SKM-1 (cell line): ENCODE results near the gene PHF1.
"Not testable (repeated sequence)": the region's sequence is repeated elsewhere in the genome, so short reads cannot be mapped to it uniquely, and the experiment has no call there.

Experiments used
- DNase-seq: peaks from one replicate; lab custom pipeline; 2025; ENCODE audit not compliant: unreplicated experiment; lab: John Stamatoyannopoulos, UW

The PHF1 gene

GRCh38 chr6:33391278-33391921 is 19.4 kb upstream of the PHF1 start, which contains the start of gene KIFC1:
Gene KIFC1 (plus strand): TSS chr6:33391823. CDS start chr6:33391986, 163 bp downstream.
- peak; percentile 98 for DNase-seq

GRCh38 chr6:33391922-33392594 is 18.8 kb upstream of the PHF1 start:
- no peak for DNase-seq

- no peak for DNase-seq
These were observed 18.2 kb upstream of the PHF1 start for GRCh38 chr6:33392595-33392948.

- DNase-seq, result no peak
These were observed 17.8 kb upstream of the PHF1 start for GRCh38 chr6:33392979-33393378.

GRCh38 chr6:33397541-33397940 is 13.3 kb upstream of the PHF1 start:
- no peak for DNase-seq

GRCh38 chr6:33398601-33399000 is 12.2 kb upstream of the PHF1 start:
- DNase-seq, result not testable (repeated sequence)

GRCh38 chr6:33399881-33400280 is 10.9 kb upstream of the PHF1 start:
- DNase-seq, result not testable (repeated sequence)

GRCh38 chr6:33404884-33405283 is 5.9 kb upstream of the PHF1 start:
- no peak for DNase-seq

- DNase-seq, result no peak
These were observed 5.4 kb upstream of the PHF1 start for GRCh38 chr6:33405386-33405940.

- DNase-seq, result no peak
These were observed 4.7 kb upstream of the PHF1 start for GRCh38 chr6:33406126-33406525.

- no peak for DNase-seq
These were observed 3.6 kb upstream of the PHF1 start for GRCh38 chr6:33407132-33407718.

- peak; percentile 98 for DNase-seq
These were observed 634 bp upstream of the PHF1 start for GRCh38 chr6:33410050-33410710.

- no peak for DNase-seq
These were observed 805 bp downstream of the PHF1 start for GRCh38 chr6:33411632-33412005.

GRCh38 chr6:33412140-33413009 is 1.6 kb downstream of the PHF1 start:
- DNase-seq, result no peak

- no peak for DNase-seq
These were observed 2.7 kb downstream of the PHF1 start for GRCh38 chr6:33413241-33414120.

- DNase-seq, result no peak
These were observed 3.9 kb downstream of the PHF1 start for GRCh38 chr6:33414592-33415271.

- no peak for DNase-seq
These were observed 5.0 kb downstream of the PHF1 start for GRCh38 chr6:33415831-33416230.

- no peak for DNase-seq
These were observed 5.7 kb downstream of the PHF1 start for GRCh38 chr6:33416386-33417127.
